HL-60 (cell line): Measurements from ENCODE around the gene ZNF219.

ENCODE experiments used
- DNase-seq, 2 experiments: peaks; one replicate each; pipeline ENCODE4 v3.0.0-alpha.2; 2010 to 2020; ENCODE audit warnings: low read depth in 1 of 2, low spot score in 1 of 2
- H3K27ac ChIP-seq: fragments of 250-450 bp; sonication (Bioruptor Pico); replicated peaks from 2 replicates; pipeline ENCODE4 v1.5.1; 2020; ENCODE audit warnings: mild to moderate bottlenecking, moderate library complexity
- H3K27me3 ChIP-seq: fragments of 250-450 bp; sonication (Bioruptor Pico); 2 replicates; pipeline ENCODE4 v1.5.1; 2021; ENCODE audit warnings: mild to moderate bottlenecking, moderate library complexity; ENCODE audit not compliant: insufficient read depth, poor library complexity, severe bottlenecking
- H3K4me3 ChIP-seq: replicated peaks from 2 replicates; pipeline ENCODE4 v1.5.1; 2011; ENCODE audit warnings: mild to moderate bottlenecking, control low read depth, low read length; ENCODE audit not compliant: insufficient read depth
- GABPA ChIP-seq: IDR thresholded peaks from 2 replicates; pipeline ENCODE4 v1.6.1; 2012; ENCODE audit warnings: low read depth
- POLR2AphosphoS5 ChIP-seq: IDR thresholded peaks from 2 replicates; pipeline ENCODE4 v1.6.1; 2012; ENCODE audit warnings: low read depth
- SPI1 ChIP-seq: IDR thresholded peaks from 2 replicates; pipeline ENCODE4 v1.6.1; 2012; ENCODE audit warnings: low read depth, mild to moderate bottlenecking, borderline replicate concordance
- TF ChIP-seq, protein P1 (sequence below): IDR thresholded peaks from one replicate; pipeline ENCODE4 v1.5.1; 2011; ENCODE audit warnings: low read length, control low read depth, inconsistent platforms; ENCODE audit not compliant: insufficient read depth
- TF ChIP-seq, protein P2 (sequence below): IDR thresholded peaks from 2 replicates; pipeline ENCODE4 v1.6.1; 2012; ENCODE audit warnings: low read depth; ENCODE audit not compliant: insufficient replicate concordance

ZNF219 gene

DNA sequence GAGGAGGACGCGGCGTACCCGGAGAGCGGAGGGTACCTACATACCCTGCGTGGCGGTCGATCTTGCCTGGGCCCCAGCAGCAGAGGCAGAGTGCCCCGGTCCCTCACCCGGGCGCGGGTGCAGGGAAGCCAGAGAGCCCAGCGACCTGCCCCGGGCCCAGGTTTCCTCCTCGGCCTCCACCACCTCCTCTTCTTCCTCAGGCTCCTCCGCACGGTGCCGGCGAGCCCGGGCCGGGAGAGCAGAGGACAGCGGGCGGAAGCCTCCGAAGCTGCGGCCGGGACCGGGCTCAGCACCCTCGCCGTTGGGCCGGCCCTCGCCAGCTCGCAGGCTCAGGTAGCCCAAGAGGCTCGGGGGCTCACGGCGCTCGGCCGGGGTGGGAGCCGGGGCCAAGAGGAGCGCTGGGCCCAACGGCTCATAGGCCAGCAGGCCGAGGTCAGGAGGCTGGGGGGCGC lies 6.6 kb downstream of the ZNF219 start:
- DNase-seq, result no peak
- TF ChIP-seq SPI1 (no peak), GABPA (no peak), POLR2AphosphoS5 (no peak)
- TF ChIP-seq, protein P1, sequence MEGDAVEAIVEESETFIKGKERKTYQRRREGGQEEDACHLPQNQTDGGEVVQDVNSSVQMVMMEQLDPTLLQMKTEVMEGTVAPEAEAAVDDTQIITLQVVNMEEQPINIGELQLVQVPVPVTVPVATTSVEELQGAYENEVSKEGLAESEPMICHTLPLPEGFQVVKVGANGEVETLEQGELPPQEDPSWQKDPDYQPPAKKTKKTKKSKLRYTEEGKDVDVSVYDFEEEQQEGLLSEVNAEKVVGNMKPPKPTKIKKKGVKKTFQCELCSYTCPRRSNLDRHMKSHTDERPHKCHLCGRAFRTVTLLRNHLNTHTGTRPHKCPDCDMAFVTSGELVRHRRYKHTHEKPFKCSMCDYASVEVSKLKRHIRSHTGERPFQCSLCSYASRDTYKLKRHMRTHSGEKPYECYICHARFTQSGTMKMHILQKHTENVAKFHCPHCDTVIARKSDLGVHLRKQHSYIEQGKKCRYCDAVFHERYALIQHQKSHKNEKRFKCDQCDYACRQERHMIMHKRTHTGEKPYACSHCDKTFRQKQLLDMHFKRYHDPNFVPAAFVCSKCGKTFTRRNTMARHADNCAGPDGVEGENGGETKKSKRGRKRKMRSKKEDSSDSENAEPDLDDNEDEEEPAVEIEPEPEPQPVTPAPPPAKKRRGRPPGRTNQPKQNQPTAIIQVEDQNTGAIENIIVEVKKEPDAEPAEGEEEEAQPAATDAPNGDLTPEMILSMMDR, result no peak
- TF ChIP-seq, protein P2, sequence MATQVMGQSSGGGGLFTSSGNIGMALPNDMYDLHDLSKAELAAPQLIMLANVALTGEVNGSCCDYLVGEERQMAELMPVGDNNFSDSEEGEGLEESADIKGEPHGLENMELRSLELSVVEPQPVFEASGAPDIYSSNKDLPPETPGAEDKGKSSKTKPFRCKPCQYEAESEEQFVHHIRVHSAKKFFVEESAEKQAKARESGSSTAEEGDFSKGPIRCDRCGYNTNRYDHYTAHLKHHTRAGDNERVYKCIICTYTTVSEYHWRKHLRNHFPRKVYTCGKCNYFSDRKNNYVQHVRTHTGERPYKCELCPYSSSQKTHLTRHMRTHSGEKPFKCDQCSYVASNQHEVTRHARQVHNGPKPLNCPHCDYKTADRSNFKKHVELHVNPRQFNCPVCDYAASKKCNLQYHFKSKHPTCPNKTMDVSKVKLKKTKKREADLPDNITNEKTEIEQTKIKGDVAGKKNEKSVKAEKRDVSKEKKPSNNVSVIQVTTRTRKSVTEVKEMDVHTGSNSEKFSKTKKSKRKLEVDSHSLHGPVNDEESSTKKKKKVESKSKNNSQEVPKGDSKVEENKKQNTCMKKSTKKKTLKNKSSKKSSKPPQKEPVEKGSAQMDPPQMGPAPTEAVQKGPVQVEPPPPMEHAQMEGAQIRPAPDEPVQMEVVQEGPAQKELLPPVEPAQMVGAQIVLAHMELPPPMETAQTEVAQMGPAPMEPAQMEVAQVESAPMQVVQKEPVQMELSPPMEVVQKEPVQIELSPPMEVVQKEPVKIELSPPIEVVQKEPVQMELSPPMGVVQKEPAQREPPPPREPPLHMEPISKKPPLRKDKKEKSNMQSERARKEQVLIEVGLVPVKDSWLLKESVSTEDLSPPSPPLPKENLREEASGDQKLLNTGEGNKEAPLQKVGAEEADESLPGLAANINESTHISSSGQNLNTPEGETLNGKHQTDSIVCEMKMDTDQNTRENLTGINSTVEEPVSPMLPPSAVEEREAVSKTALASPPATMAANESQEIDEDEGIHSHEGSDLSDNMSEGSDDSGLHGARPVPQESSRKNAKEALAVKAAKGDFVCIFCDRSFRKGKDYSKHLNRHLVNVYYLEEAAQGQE, result no peak
- no peak overlapping the region for H3K27ac ChIP-seq
- H3K27me3 ChIP-seq, result no peaks in the 10 kb centered on the region
- H3K4me3 ChIP-seq, result no peak overlapping the region

DNA sequence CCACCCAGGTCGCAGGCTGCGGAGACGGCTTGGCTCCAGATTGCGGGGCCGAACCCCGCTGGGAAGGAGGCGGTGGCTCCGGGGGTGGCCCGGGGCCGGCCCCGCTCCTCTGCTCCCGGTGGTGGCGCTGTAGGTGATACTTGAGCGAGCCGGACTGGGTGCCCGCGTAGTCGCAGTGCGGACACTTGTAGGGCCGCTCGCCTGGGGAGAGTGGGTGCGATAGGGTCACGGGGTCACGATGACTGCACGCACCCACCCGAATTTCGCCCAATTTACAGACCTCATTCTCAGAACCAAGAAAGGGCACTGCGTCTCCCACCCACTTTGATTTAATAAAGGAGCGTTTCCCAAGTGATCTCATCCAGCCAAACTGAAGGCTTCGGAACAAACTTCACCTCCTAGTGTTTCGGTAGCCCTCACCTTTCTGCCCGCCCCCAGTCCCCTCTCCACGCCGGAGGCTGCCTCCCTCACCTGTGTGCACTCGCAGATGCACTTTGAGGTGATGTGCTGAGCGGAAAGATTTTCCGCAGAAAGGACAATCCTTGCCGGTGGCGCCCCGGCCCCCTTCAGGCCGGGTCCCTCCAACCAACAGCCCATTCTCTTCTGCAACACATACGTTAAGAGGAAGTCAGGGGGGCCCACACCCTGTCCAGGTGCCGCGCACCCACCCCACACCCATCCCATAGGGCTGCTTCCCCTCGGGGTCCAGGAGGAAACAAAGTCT lies 7.4 kb downstream of the ZNF219 start:
- H3K27ac ChIP-seq, result no peak overlapping the region

DNA sequence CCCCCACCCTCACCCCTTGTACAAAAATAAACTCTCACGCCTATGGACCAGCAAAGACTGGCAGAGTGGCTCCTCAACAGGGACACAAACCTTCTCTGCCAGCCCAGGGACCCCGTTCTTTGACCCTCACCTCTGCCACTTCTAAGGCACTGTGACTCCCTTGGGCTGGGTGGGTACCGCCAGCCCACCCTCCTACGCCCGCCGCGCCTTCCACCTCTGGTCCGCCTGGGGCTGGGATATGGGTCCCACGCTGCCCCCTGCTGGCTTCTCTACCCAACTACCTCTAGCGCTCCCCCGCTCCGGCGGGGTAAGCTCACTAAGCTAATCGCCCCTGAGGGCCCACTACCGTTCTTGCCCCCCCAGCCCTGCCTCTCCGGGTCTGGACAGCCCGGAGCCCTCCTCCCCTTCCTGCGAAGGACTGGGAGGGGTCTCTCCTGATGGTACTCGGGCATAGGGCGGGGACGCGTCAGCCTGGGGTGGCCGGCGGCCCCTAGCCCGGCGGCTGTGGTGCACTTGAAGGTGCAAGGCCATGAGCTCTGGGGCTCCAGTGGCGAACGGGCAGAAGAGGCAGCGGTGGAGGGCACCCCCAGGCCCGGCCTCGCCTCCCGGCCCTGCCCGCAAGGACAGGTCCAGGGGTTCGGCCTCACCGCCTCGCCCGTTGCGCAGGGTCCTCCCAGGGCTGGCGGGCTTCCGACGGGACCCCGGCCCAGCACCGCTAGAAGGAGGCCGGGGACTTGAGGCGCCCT lies 8.1 kb downstream of the ZNF219 start:
- H3K27me3 ChIP-seq, result no peaks in the 10 kb centered on the region
- TF ChIP-seq SPI1 (no peak), POLR2AphosphoS5 (peak; percentile 26; the same call in 1 of the 2 replicates)
- H3K4me3 ChIP-seq, result no peak overlapping the region
- peak in 1 of 2 experiments; percentile 41 for DNase-seq
- no peak overlapping the region for H3K27ac ChIP-seq

More for the DNA sequence above, 7.4 kb downstream of the ZNF219 start:
- no peak for TF ChIP-seq POLR2AphosphoS5
- TF ChIP-seq GABPA, result no peak
- TF ChIP-seq SPI1, result no peak
- TF ChIP-seq, protein P1, result no peak
- TF ChIP-seq, protein P2, result no peak
- DNase-seq, result no peak
- Histone ChIP-seq H3K27me3 (no peaks in the 10 kb centered on the region), H3K4me3 (no peak overlapping the region)

DNA sequence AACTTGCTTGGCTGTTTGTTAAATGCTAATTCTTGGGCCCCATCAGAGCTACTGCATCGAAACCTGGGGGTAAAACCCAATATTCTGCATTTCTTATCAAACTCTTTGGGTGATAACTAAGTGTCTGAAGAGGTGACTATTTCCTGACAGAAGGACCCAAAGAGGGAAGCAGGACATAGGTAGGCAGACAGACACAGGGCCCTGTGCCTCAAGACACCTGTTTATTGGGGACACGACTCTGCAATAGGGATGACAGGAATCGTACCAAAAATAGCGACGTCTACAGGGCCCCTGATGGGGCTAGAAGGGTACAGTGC lies 8.6 kb downstream of the ZNF219 start:
- TF ChIP-seq, protein P2, result no peak
- no peak for TF ChIP-seq SPI1
- TF ChIP-seq, protein P1, result no peak
- no peak for TF ChIP-seq POLR2AphosphoS5
- TF ChIP-seq GABPA, result no peak
- Histone ChIP-seq H3K27ac (no peak overlapping the region), H3K27me3 (no peaks in the 10 kb centered on the region), H3K4me3 (no peak overlapping the region)
- no peak for DNase-seq
